AG08395 (cell line): ENCODE results near the gene ST6GALNAC1.

ENCODE experiments used
- DNase-seq: peaks from one replicate; pipeline ENCODE4 v3.0.0; 2012; ENCODE audit warnings: mixed read lengths, low spot score

The ST6GALNAC1 gene

GRCh38 chr17:76675648-76676047, 32.1 kb upstream of the ST6GALNAC1 start:
- DNase-seq, result no peak

GRCh38 chr17:76674600-76674999, 31.0 kb upstream of the ST6GALNAC1 start:
- no peak for DNase-seq

GRCh38 chr17:76673729-76674128, 30.2 kb upstream of the ST6GALNAC1 start:
- peak; percentile 37 for DNase-seq

- no peak for DNase-seq
These were observed 29.3 kb upstream of the ST6GALNAC1 start for GRCh38 chr17:76672892-76673291.

GRCh38 chr17:76672270-76672851, 28.8 kb upstream of the ST6GALNAC1 start:
- DNase-seq, result no peak

GRCh38 chr17:76671912-76672262, 28.3 kb upstream of the ST6GALNAC1 start:
- no peak for DNase-seq

- peak; percentile 100 for DNase-seq
These were observed 27.8 kb upstream of the ST6GALNAC1 start for GRCh38 chr17:76671123-76671911.

- no peak for DNase-seq
These were observed 27.2 kb upstream of the ST6GALNAC1 start for GRCh38 chr17:76670718-76671122.

GRCh38 chr17:76670020-76670717, 26.6 kb upstream of the ST6GALNAC1 start:
- no peak for DNase-seq

GRCh38 chr17:76667786-76668453, 24.4 kb upstream of the ST6GALNAC1 start:
- DNase-seq, result no peak

GRCh38 chr17:76667491-76667755, 23.9 kb upstream of the ST6GALNAC1 start:
- no peak for DNase-seq

- no peak for DNase-seq
These were observed 17.1 kb upstream of the ST6GALNAC1 start for GRCh38 chr17:76660656-76661042.

GRCh38 chr17:76659928-76660655, 16.5 kb upstream of the ST6GALNAC1 start:
- DNase-seq, result peak; percentile 25

GRCh38 chr17:76658242-76658662, 14.7 kb upstream of the ST6GALNAC1 start:
- no peak for DNase-seq

GRCh38 chr17:76657505-76658241, 14.1 kb upstream of the ST6GALNAC1 start:
- DNase-seq, result no peak

- DNase-seq, result no peak
These were observed 10.9 kb upstream of the ST6GALNAC1 start for GRCh38 chr17:76654408-76654807.

GRCh38 chr17:76650504-76650903, 6.9 kb upstream of the ST6GALNAC1 start:
- no peak for DNase-seq

GRCh38 chr17:76646712-76647111, 3.2 kb upstream of the ST6GALNAC1 start:
- no peak for DNase-seq

- peak; percentile 1 for DNase-seq
These were observed 1.9 kb upstream of the ST6GALNAC1 start for GRCh38 chr17:76645481-76645880.

- DNase-seq, result no peak
These were observed 1.4 kb upstream of the ST6GALNAC1 start for GRCh38 chr17:76644995-76645394.

GRCh38 chr17:76642994-76643393, 563 bp downstream of the ST6GALNAC1 start:
- DNase-seq, result no peak
